Activated naive CD4-positive, alpha-beta T cell treated with anti-CD3 and anti-CD28 coated beads for 36 hours (primary cell): ENCODE measurements around the gene MS4A15. TPM values are rescaled to one million over a fixed set of nuclear protein-coding genes. Genes with fewer than 3 reads are reported as not detected.

Source experiments
- CTCF ChIA-PET: fragments of 350-600 bp; sonication (Branson Sonifier 250); formaldehyde crosslinking; loops from one replicate; lab custom pipeline; 2021; ENCODE audit warnings: antibody characterized with exemption; lab: Charles Lee
- DNase-seq: peaks from one replicate; pipeline ENCODE4 v3.0.0-alpha.2; 2020
- H3K27ac Mint-ChIP-seq: one replicate; pipeline ENCODE4 v1.8.0; 2021; ENCODE audit warnings: mild to moderate bottlenecking, mixed read lengths
- H3K27me3 Mint-ChIP-seq: one replicate; pipeline ENCODE4 v1.8.0; 2021; ENCODE audit warnings: low read depth, mixed read lengths
- H3K36me3 Mint-ChIP-seq: one replicate; pipeline ENCODE4 v1.8.0; 2021; ENCODE audit warnings: low read depth, mixed read lengths
- H3K4me1 Mint-ChIP-seq: one replicate; pipeline ENCODE4 v1.8.0; 2021; ENCODE audit warnings: low read depth, mixed read lengths
- H3K4me3 Mint-ChIP-seq: one replicate; pipeline ENCODE4 v1.8.0; 2021; ENCODE audit warnings: mild to moderate bottlenecking, moderate library complexity, mixed read lengths
- H3K9me3 Mint-ChIP-seq: one replicate; pipeline ENCODE4 v1.8.0; 2021; ENCODE audit warnings: mixed read lengths
- intact Hi-C: fragments of 100-400 bp; cut with micrococcal nuclease; formaldehyde crosslinking; loops from one replicate; pipeline ENCODE4 v1.15.1; 2023
- total RNA-seq, 2 experiments: library from RNA; stranded (reverse); gene quantifications; one replicate each; pipeline ENCODE4 v1.2.3, GENCODE V29; 2021

The MS4A15 gene
- total RNA-seq, 2 experiments from 2014 or later = not detected

- CTCF ChIA-PET = interaction anchor here (0.8 to 1.0 kb wide), 2 partner anchors 472 to 653 kb away, joined by 3 read pairs; no protein-coding TSS in a partner anchor
- H3K27ac Mint-ChIP-seq = no peak overlapping the region
Measured at GRCh38 chr11:60782393-60783140, 25.9 kb downstream of the MS4A15 start.

GRCh38 chr11:60783141-60783484 lies 26.4 kb downstream of the MS4A15 start:
- intact Hi-C loops = no loop called here
- H3K27ac Mint-ChIP-seq = no peak overlapping the region
- DNase-seq = no peak
- no peaks in the 10 kb centered on the region for H3K9me3 Mint-ChIP-seq
- H3K36me3 Mint-ChIP-seq = no peaks in the 10 kb centered on the region
- no peak overlapping the region for H3K4me3 Mint-ChIP-seq
- no peaks in the 10 kb centered on the region for H3K4me1 Mint-ChIP-seq
- CTCF ChIA-PET = no interaction called here
- H3K27me3 Mint-ChIP-seq = no peaks in the 10 kb centered on the region

More at GRCh38 chr11:60782393-60783140, 25.9 kb downstream of the MS4A15 start:
- intact Hi-C loops = no loop called here
- Mint-ChIP-seq H3K27me3 (no peaks in the 10 kb centered on the region), H3K4me1 (no peaks in the 10 kb centered on the region), H3K9me3 (no peaks in the 10 kb centered on the region), H3K36me3 (no peaks in the 10 kb centered on the region), H3K4me3 (no peak overlapping the region)
- DNase-seq = no peak

- Mint-ChIP-seq H3K27me3 (no peaks in the 10 kb centered on the region), H3K4me1 (no peaks in the 10 kb centered on the region), H3K27ac (no peak overlapping the region), H3K4me3 (no peak overlapping the region), H3K36me3 (no peaks in the 10 kb centered on the region), H3K9me3 (no peaks in the 10 kb centered on the region)
- CTCF ChIA-PET = interaction anchor here (1.1 kb wide), 1 partner anchor 9 kb away, joined by 3 read pairs; no protein-coding TSS in a partner anchor
- intact Hi-C loops = no loop called here
- no peak for DNase-seq
Measured at GRCh38 chr11:60783911-60784310, 27.2 kb downstream of the MS4A15 start.

- no peaks in the 10 kb centered on the region for H3K36me3 Mint-ChIP-seq
- no peak for DNase-seq
- H3K27me3 Mint-ChIP-seq = no peaks in the 10 kb centered on the region
- no peak within 1 kb of the TSS for H3K4me3 Mint-ChIP-seq
- intact Hi-C loops = no loop called here
- H3K4me1 Mint-ChIP-seq = no peaks in the 10 kb centered on the region
- no peaks in the 10 kb centered on the region for H3K9me3 Mint-ChIP-seq
- H3K27ac Mint-ChIP-seq = no peak within 1 kb of the TSS
- CTCF ChIA-PET = interaction anchor here (1.1 kb wide), 1 partner anchor 10 kb away, joined by 3 read pairs; no protein-coding TSS in a partner anchor
Measured at GRCh38 chr11:60785136-60785535, 28.5 kb downstream of the MS4A15 start, which contains the start of gene MS4A10. Gene MS4A10 (plus strand): TSS chr11:60785333. CDS start chr11:60790336, 5,003 bp downstream.

- intact Hi-C loops = no loop called here
- Mint-ChIP-seq H3K9me3 (no peaks in the 10 kb centered on the region), H3K36me3 (no peaks in the 10 kb centered on the region), H3K4me3 (no peak overlapping the region), H3K27ac (no peak overlapping the region), H3K4me1 (no peaks in the 10 kb centered on the region), H3K27me3 (no peaks in the 10 kb centered on the region)
- DNase-seq = no peak
- CTCF ChIA-PET = interaction anchor here (1.4 kb wide), 1 partner anchor 11 kb away, joined by 5 read pairs; no protein-coding TSS in a partner anchor
Measured at GRCh38 chr11:60785806-60786361, 29.2 kb downstream of the MS4A15 start.

- H3K4me3 Mint-ChIP-seq = no peak overlapping the region
Measured at GRCh38 chr11:60786811-60787567, 30.3 kb downstream of the MS4A15 start.

GRCh38 chr11:60788401-60789125 lies 31.9 kb downstream of the MS4A15 start:
- Mint-ChIP-seq H3K36me3 (no peaks in the 10 kb centered on the region), H3K4me3 (no peak overlapping the region), H3K27ac (no peak overlapping the region), H3K27me3 (no peaks in the 10 kb centered on the region), H3K4me1 (no peaks in the 10 kb centered on the region), H3K9me3 (no peaks in the 10 kb centered on the region)
- CTCF ChIA-PET = interaction anchor here (0.8 kb wide), 1 partner anchor 12 kb away, joined by 3 read pairs; no protein-coding TSS in a partner anchor
- DNase-seq = no peak
- intact Hi-C loops = no loop called here

More at GRCh38 chr11:60786811-60787567, 30.3 kb downstream of the MS4A15 start:
- Mint-ChIP-seq H3K9me3 (no peaks in the 10 kb centered on the region), H3K27me3 (no peaks in the 10 kb centered on the region), H3K4me1 (no peaks in the 10 kb centered on the region), H3K27ac (no peak overlapping the region), H3K36me3 (no peaks in the 10 kb centered on the region)
- no peak for DNase-seq
- intact Hi-C loops = no loop called here
- CTCF ChIA-PET = interaction anchor here (1.4 kb wide), 1 partner anchor 12 kb away, joined by 5 read pairs; no protein-coding TSS in a partner anchor

- H3K4me3 Mint-ChIP-seq = no peak overlapping the region
- H3K9me3 Mint-ChIP-seq = no peaks in the 10 kb centered on the region
- no peaks in the 10 kb centered on the region for H3K36me3 Mint-ChIP-seq
- H3K27ac Mint-ChIP-seq = no peak overlapping the region
- DNase-seq = no peak
- CTCF ChIA-PET = interaction anchor here (1.3 kb wide), 1 partner anchor 109 kb away, joined by 4 read pairs; no protein-coding TSS in a partner anchor
- H3K27me3 Mint-ChIP-seq = no peaks in the 10 kb centered on the region
- intact Hi-C loops = no loop called here
- no peaks in the 10 kb centered on the region for H3K4me1 Mint-ChIP-seq
Measured at GRCh38 chr11:60790726-60791125, 34.1 kb downstream of the MS4A15 start.

GRCh38 chr11:60791153-60791933 lies 34.7 kb downstream of the MS4A15 start:
- no peak overlapping the region for H3K27ac Mint-ChIP-seq
- no peak overlapping the region for H3K4me3 Mint-ChIP-seq

GRCh38 chr11:60792521-60792920 lies 35.9 kb downstream of the MS4A15 start:
- no peak for DNase-seq
- Mint-ChIP-seq H3K36me3 (no peaks in the 10 kb centered on the region), H3K4me1 (no peaks in the 10 kb centered on the region), H3K4me3 (no peak overlapping the region), H3K27me3 (no peaks in the 10 kb centered on the region), H3K27ac (peak overlapping the region; percentile 0), H3K9me3 (no peaks in the 10 kb centered on the region)
- intact Hi-C loops = no loop called here
- CTCF ChIA-PET = no interaction called here

More at GRCh38 chr11:60791153-60791933, 34.7 kb downstream of the MS4A15 start:
- Mint-ChIP-seq H3K9me3 (no peaks in the 10 kb centered on the region), H3K27me3 (no peaks in the 10 kb centered on the region), H3K36me3 (no peaks in the 10 kb centered on the region), H3K4me1 (no peaks in the 10 kb centered on the region)
- no peak for DNase-seq
- CTCF ChIA-PET = interaction anchor here (1.3 kb wide), 1 partner anchor 108 kb away, joined by 4 read pairs; no protein-coding TSS in a partner anchor
- intact Hi-C loops = no loop called here

GRCh38 chr11:60795291-60795690 lies 38.6 kb downstream of the MS4A15 start:
- H3K9me3 Mint-ChIP-seq = no peaks in the 10 kb centered on the region
- DNase-seq = no peak
- H3K4me3 Mint-ChIP-seq = no peak overlapping the region
- no peak overlapping the region for H3K27ac Mint-ChIP-seq
- intact Hi-C loops = no loop called here
- H3K36me3 Mint-ChIP-seq = no peaks in the 10 kb centered on the region
- no peaks in the 10 kb centered on the region for H3K27me3 Mint-ChIP-seq
- CTCF ChIA-PET = interaction anchor here (1.6 kb wide), 1 partner anchor 18 kb away, joined by 4 read pairs; no protein-coding TSS in a partner anchor
- H3K4me1 Mint-ChIP-seq = no peaks in the 10 kb centered on the region
